T-helper 2 cell (primary cell): ENCODE results near the gene FLG.
"Not testable (repeated sequence)": the region's sequence is repeated elsewhere in the genome, so short reads cannot be mapped to it uniquely, and the experiment has no call there.

ENCODE experiments used
- DNase-seq, 5 experiments: peaks; one replicate each; pipeline versions ENCODE4 v3.0.0 to v3.0.0-alpha.2; 2012 to 2022
- total RNA-seq, 2 donors: gene quantifications; one replicate each; lab custom pipeline; 2026; lab: John Stamatoyannopoulos, UW

The FLG gene
- total RNA-seq, result 0 to 0.07 reads per million in 2 donors

GRCh38 chr1:152325111-152325510 lies at the start of gene FLG:
Gene FLG, minus strand, starts transcription at chr1:152325239. Its CDS starts 9,783 bp downstream, at chr1:152315456.
- no peak for DNase-seq

DNA sequence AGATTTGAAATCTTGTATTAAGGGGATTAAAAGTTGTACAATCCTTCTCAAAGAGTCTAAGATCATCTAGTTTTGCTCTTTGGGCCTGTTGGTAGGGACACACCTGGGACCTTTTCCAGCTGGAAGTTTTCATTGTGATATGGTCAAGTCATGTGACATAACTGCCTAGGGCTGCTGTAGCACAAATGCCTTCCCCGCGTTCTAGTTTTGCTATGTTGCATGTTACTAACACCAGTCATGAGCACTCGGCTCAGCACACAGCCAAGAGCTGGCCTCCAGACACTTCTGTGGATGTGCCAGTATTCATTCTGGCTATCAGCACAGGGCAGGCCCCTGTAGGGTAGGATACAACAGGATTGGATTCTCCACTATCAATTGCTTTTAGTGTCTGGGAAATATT lies 49.4 kb upstream of the FLG start:
- DNase-seq, result no peak

GRCh38 chr1:152372672-152373071 lies 47.6 kb upstream of the FLG start:
- DNase-seq, result no peak

DNA sequence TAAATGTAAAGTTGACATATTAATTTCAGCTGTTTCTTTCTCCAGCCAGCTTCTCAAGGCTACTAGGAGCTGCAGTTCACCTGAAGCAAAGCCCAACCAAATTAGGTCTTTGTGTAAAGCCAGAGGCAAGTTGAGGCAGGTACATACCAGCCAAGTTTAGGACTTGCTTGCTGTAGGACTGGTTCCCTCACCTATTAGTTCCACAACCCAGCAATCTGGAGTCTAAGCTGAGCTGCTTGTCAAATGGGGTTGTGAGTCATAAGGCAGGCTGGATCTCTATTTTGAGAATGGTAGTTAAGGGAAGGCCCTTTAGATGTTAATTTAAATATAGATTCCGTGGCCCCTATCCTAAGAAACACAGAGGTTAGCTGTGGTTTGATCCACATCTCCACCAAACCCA lies 42.4 kb upstream of the FLG start:
- no peak for DNase-seq

DNA sequence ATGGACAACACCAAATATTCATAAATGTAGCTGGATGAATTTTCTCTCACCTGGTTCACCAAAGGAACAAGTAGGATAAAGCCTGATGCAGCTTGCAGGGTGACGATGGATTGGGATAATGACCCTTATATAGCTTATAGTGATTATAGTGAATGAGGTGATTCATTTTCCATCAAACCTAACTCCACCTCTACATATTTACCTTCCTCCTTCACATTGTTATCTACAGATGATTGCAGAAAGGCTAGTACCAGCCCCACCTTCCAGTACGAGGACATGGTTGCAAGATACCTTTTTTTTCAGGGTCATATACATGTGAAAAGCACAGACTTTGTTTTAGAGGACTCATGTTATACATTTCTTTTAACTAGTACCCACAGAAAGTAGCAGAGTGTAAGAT lies 34.9 kb upstream of the FLG start, which contains the start of gene FLG2:
Gene FLG2 (minus strand): TSS at position 101 of the 400 bp plus-strand sequence. CDS start 1,122 bp downstream, outside the sequence.
- no peak for DNase-seq

DNA sequence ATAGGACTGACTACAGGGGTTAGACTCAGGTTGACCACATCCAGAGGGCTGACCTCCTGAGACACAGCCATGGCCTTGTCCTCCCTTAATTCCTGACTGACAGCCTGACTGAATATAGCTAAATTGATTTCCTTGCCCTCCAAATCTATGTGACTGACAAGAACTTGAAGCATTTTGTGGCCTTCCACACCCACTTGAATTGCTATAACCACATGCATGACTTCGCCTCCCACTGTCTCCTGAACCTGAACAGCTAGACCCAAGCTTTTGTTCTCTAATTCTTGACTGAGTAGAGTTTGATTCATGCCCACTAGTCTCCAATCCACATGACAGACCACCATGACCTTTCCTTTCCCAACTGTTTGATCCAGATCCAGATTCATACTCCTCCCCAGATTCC lies 31.7 kb upstream of the FLG start:
- DNase-seq, result no peak

DNA sequence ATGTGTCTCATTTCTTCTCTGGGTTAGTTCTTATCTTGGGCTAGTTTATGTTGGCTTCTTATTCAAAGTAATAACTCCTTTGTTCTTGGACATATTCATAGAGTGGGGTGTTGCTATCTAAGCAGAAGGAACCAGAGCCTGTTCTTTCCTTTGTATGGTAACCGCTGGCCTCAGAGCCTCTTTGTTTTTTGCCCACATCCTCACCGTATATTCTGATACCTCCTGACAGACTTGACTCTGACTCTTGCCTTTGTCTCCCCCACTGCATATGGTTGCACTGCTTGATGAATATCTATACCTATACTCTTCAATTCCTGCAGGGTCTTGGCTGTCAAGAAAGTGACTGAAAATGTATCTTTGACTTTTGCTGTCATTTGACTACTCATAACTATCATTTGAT lies 24.6 kb upstream of the FLG start:
- no peak for DNase-seq

DNA sequence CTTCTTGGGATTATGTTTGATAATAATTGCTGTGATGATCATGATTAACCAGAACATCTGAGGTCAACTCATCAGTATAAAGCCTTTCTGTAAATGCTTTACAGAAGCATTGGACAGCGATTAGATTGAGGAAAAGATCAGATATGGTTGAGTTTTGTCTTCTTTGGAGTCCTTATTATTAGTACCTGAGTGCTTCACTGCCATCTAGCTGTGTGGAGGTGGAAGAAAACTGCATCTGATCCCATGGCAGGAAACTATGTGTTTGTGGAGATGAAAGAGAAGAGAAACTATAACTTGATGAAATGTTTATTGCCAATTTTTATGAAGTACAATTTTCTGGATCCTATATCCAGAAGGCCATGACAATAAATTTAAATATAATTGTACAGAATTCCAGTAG lies 23.4 kb upstream of the FLG start:
- DNase-seq, result no peak

- peak in 2 of 5 experiments; percentile 9 to 55 for DNase-seq
Measured at GRCh38 chr1:152347116-152347728, 22.2 kb upstream of the FLG start.

GRCh38 chr1:152344438-152344837 lies 19.4 kb upstream of the FLG start:
- no peak for DNase-seq

- no peak for DNase-seq
Measured at GRCh38 chr1:152343006-152343405, 18.0 kb upstream of the FLG start.

GRCh38 chr1:152335399-152335798 lies 10.4 kb upstream of the FLG start:
- DNase-seq, result no peak

DNA sequence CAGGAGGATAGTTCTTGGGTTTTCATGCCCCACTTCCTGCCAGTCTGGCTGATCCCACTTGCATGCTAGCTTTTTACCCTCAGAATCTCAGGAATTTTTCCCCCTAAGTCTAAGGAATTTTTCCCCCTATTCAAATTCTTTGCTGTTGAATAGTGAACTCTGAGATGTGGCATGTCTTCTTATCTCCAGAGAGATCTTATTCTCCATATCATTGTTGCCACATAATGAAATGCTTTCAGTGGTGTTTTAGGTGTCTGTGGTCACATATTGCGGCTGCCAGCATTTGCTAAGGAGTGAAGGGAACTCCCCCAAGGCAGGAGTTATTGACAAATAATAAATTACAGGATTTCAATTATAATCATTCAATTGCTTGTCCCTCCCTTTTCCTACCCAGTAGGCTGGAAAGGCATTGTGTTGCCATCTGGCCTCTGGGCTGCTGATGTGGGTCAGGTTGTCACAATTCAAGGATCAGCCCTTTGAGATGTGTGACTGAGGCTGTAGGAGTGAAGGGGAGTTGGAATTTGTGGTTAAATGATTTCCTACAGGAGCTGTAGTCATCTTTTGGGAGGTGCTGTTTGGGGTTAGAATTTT lies 3.9 kb upstream of the FLG start:
- DNase-seq, result no peak

DNA sequence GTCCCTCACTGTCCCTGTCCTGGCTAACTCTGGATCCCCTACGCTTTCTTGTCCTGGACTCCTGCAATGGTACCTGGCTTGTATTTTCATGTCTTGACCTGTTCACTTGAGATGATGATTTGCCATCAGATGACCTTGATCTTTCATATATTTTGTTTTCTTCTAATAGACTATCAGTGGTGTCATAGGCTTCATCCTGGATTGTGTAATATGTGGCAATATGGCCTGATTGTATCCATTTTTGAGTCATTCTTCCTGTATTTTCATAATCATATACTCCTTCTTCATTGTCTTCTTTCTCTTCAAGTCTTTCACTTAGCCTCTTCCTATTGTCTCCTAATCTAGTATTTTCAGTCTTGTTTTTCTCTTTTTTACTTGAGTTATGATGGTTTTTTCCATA lies 11.1 kb downstream of the FLG start:
- DNase-seq, result no peak

GRCh38 chr1:152313319-152313801 lies 11.7 kb downstream of the FLG start:
- DNase-seq, result no peak

DNA sequence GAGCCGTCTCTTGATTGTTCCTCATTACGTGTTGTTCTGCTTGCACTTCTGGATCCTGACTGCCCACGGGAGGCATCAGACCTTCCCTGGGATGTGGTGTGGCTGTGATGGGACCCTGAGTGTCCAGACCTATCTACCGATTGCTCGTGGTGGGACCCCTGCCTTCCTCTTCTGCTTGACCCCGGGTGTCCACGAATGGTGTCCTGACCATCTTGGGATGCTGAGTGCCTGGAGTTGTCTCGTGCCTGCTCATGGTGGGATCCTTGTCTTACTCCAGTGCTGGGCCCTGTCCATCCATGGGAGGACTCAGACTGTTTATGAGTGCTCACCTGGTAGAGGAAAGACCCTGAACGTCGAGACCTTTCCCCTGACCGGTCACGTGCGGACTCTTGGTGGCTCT lies 12.9 kb downstream of the FLG start:
- not testable (repeated sequence) for DNase-seq

DNA sequence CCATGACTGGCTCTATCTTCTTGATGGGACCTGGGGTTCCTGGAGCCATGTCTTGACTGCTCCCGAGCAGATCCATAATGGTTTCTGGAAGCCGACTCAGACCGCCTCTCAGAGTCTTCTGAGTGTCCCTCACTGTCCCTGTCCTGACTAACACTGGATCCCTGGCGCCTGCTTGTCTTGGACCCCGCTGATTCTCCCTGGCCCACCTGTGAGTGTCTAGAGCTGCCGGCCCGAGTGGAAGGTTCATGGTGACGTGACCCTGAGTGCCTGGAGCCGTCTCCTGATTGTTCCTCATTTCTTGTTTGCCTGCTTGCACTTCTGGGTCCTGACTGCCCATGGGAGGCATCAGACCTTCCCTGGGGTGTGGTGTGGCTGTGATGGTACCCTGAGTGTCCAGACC lies 15.1 kb downstream of the FLG start:
- no peak for DNase-seq

- not testable (repeated sequence) for DNase-seq
Measured at GRCh38 chr1:152309320-152309901, 15.6 kb downstream of the FLG start.

- not testable (repeated sequence) for DNase-seq
Measured at GRCh38 chr1:152308758-152309157, 16.3 kb downstream of the FLG start.

DNA sequence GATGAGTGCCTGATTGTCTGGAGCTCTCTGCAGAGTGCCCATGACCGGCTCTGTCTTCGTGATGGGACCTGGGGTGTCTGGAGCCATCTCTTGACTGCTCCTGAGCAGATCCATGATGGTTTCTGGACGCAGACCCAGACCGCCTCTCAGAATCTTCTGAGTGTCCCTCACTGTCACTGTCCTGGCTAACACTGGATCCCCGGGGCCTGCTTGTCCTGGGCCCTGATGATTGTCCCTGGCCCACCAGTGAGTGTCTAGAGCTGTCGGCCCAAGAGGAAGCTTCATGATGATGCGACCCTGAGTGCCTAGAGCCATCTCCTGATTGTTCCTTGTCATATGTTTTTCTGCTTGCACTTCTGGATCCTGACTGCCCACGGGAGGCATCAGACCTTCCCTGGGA lies 17.1 kb downstream of the FLG start:
- DNase-seq, result peak in 1 of 5 experiments; percentile 6

GRCh38 chr1:152306123-152306522 lies 18.9 kb downstream of the FLG start:
- DNase-seq, result not testable (repeated sequence)

DNA sequence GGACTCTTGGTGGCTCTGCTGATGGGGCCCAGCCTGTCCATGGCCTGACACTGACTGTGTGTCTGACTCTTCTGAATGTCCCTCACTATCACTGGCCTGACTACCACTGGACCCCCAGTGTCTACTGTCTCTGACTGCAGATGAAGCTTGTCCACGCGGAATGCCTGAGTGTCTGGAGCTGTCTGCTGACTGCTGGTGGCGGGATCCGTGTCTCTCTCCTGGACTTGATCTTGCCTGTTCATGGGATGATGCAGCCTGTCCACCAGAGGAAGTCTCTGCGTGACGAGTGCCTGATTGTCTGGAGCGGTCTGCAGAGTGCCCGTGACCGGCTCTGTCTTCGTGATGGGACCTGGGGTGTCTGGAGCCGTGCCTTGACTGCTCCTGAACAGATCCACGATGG lies 20.3 kb downstream of the FLG start:
- not testable (repeated sequence) for DNase-seq

DNA sequence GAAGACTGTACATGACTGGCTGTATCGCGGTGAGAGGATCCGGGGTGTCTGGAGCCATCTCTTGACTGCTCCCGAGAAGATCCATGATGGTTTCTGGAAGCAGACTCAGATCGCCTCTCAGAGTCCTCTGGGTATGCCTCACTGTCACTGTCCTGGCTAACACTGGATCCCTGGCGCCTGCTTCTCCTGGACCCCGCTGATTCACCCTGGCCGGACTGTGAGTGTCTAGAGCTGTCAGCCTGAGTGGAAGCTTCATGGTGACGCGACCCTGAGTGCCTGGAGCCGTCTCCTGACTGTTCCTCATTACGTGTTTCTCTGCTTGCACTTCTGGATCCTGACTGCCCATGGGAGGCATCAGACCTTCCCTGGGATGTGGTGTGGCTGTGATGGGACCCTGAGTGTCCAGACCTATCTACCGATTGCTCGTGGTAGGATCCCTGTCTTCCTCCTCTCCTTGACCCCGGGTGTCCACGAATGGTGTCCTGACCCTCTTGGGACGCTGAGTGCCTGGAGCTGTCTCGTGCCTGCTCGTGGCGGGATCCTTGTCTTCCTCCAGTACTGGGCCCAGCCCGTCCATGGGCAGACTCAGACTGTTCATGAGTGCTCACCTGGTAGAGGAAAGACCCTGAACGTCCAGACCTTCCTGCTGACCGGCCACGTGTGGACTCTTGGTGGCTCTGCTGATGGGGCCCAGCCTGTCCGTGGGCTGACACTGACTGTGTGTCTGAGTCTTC lies 21.7 kb downstream of the FLG start:
- DNase-seq, result peak in 1 of 5 experiments; percentile 2
